HG02610 (cell line): Measurements from ENCODE around the gene PLXNA2.

ENCODE experiments used
- ATAC-seq: cut with Tn5 transposase; IDR thresholded peaks from one replicate; pipeline ENCODE4 v1.9.1; 2021; ENCODE audit warnings: mild to moderate bottlenecking, moderate library complexity; ENCODE audit not compliant: unreplicated experiment

Gene PLXNA2

DNA sequence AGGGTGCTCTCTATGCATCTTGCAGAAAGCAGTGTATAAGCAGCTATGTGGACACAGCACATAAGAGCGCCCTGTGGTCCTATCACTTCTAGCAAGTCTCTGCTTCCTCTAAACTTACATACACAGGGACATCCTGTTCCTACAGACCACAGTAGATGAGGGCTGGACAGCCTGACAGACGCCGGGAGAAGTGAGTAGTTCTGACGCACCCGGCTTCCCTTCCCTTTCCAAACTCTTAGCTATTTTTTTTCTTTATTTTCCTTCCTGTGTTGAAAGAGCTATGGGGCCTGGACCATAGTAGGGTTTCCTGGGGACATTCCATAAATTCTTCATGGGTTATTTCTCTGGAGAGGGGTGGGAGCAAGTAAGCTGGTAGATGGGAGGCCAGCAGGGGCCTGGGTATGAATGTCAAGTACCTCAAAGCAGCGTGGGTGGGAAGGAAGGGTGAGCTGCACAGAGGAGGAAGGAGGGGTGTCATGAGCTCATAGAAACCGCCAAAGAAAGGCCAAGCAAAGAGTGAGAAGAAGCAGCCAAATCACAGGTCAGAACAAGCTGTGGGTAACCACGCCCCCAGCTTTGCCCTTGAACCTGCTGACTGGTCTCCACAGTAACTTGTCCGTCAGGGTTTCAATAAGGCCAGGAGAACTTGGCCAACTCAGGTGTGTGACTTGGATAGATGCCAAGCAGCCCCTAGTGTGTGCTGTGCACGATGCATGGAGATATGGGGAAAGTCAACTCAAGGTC lies 36.6 kb downstream of the PLXNA2 start:
- ATAC-seq = no peak

DNA sequence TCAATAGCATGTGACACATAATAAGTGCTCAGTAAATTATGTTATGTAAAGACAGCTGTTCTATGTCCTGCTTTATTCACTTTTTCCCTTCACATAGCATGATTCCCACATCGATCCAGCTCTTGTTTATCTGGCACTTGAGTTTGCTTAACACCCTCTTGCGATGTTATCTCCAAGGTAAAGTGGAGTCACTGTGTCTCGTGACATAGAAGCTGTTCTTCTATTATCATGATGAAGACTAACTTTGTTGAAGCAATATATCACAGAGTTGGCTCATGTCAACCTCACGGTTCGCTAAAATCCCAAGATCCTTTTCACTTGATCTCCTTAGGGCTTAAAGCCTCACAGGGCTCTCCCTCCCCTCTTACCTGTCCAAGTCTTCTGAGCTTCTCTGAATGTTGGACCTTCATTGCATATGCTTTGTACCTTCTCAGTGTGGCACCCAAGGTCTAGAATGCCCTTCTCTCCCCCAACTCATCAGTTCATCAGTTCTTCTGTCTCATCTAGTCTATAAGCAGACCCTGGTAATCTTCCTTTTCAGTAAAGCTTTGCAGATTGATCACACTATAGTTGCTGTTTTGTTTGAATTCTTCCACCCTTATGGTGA lies 38.0 kb downstream of the PLXNA2 start:
- ATAC-seq = no peak

DNA sequence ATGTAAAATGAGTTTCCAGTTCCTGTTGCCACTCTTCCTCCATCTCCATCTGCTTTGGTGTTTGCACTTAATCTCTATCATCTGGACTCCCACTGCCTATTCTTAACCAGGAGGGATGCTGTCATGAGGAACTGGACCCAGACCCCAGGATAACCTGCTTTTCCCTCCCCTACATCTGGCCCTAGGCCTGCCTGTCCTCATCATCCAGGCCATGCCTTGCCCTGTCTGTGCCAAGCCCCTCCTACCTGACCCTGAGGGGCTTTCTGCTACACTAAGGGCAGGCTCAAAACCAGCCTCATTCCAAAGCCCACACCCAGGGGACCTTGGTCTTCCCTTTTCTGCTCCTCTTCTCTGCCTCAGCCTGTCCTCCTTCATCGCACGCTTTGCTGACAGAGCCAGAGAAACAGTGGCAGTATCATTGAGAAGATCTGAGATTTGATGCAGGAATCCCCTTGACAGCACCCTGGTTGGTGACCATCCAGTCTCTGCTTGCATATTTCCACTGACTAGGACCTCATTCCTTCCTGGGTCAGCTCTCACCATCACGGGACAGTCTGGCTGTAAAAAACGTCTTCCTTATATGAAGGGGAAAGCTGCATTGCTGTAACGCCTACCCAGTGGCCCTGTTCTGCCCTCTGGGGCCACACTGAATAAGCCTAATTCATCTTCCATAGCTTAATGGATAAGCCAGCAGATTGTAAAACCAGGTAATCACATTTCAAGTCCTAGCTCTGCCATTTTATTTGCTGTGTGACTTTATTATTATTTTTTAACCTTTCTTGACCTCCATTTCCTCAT lies 38.8 kb downstream of the PLXNA2 start:
- no peak for ATAC-seq

DNA sequence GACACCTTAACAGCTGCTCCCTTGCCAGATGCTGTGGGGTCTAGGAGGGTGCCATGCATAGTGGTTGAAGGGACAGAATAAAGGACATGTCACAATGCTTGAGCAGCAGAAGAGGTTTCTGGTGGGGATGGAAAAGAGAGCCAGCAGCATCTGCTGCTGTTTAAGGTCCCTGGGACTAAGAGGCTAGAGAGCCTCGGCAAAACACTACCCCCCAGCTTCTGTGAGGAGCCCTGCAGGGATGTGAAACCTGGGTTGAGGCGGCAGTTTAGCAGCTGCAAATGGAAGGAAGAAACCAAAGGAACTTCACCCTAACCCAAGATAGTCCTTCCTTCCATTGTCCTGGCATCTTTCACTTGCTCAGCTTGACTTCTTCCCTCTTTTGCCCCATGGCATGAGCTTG lies 39.4 kb downstream of the PLXNA2 start:
- no peak for ATAC-seq

DNA sequence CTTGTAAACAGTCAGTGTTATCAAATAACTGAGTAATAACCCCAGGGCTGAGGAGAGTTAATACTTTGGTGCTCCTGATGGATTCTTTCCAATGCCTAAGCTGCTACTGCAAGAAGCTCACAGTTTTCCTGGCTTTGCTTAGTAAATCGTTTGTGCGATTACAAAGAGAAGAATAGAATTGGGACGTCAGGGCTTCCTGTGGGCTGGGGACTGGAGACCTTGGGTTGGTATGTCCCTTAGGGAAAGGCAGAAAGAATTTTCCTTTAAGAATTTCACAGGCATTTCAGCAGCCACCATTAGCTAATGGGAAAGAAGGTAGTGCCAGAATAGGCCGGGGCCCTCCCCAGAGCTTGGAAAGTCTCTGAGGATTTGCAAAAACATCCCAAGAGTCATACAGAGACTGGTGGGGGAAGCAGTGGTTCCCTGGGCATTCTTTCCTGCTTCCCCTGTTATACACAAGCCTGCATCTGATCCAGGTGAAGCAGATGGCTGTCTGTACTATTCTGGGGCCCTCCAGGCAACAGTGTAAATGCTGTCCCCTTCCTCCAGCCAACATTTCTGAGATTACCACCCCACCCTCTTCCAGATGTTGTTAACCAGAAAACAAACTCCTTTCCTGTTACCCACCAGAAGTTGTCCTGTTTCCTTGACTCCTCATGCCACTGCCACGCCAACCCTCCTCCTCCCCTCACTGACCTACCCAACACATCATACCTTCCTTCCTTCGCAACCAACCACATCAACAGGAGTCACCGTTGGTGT lies 40.2 kb downstream of the PLXNA2 start:
- ATAC-seq = no peak

DNA sequence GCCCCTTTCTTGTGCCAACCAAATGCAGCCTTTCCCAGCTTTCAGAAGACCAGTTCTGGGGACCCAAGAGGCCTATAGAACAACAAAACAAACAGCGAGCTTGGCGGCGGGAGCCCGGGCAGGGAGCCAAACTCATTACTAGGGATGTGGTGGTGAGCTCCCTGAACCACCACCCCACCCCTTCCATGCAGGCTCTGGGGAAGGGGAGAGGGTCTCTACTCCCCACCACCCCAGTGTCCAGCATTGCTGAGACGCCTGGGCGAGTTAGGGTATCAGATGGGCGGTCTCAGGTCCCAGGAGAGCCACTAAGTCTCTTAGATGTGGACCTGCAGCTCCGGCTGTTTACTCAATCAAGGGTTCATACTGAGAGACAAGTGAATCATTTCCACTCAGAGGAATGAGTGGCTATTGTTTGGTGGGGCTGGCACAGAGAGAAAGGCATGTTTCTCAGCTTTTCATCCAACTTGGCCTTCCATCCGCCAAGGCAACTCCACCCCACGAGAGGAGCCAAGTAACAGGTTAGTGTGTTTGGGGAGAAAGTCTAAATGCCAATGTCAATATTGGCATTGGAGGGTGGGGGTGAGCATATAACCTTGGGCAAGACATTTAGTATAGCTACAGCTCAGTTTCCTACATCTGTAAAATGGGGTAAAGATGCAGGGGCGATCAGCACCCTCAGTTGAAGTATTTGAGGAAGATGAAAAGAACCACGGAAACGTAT lies 40.9 kb downstream of the PLXNA2 start:
- ATAC-seq = no peak

DNA sequence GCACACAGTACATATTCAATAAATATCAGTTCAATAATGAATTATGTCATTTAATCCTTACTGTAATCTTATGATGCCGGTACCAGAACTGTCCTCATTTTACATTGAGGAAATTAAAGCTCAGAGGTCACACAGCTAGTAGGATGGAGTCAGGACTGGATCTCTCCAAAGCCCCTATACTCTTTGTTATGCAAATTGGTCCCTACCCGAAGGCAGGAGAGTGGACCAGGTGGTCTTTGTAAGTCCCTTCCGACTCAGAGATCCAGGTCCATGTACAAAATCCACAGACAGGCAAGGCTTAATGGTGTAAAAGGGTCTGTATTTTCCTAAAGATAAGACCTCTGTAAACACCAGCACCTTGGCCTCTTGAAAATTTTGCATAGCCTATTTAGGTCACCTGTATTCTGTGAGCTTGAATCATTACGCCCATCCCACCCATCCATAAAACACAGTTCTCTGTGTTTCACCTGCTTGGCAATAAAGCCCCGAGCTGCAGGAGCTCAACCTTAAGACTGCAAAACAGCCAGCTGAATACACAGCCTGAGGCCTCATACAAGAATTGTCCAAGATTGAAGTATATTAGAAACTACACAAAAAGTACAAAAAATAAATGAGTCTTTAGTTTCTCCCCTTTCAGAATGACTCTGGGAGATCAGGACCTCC lies 41.7 kb downstream of the PLXNA2 start:
- no peak for ATAC-seq

DNA sequence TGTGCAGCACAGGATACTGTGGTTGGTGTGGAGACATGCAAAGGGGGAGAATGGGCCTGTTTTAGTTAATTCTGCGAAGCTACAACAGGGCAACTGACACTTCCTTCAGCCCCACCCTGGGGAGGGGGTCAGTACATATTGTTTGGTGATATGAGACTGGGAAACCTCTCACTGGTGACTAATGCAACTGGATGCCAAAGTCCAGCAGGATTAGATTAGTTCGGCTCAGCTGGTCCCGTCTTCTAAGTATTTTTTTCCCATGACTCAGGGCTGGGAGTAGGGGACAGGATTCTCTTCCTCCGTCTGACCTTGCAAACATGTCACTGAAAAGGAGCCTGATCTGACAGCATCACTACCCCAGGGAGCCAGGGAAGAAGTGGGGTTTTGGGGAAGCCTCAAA lies 43.0 kb downstream of the PLXNA2 start:
- ATAC-seq = no peak

DNA sequence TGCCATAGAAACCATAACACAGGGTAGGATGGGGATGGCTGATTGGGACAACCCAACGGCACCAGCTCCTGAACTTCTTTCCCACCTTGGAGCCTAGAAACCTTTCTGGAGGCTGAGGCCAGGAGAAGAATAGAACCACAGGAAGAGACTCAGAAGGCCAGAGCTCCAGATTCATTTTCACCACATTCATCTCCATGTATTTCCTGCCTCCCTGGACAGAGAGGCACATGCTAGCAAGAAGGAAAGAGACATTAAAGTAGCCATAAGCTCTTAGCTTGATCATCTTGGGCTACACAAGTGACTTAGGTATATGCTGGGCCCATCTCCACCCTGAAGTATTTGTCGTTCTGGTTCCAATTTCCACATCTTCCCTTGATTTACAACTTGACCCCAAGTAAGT lies 44.1 kb downstream of the PLXNA2 start:
- no peak for ATAC-seq

DNA sequence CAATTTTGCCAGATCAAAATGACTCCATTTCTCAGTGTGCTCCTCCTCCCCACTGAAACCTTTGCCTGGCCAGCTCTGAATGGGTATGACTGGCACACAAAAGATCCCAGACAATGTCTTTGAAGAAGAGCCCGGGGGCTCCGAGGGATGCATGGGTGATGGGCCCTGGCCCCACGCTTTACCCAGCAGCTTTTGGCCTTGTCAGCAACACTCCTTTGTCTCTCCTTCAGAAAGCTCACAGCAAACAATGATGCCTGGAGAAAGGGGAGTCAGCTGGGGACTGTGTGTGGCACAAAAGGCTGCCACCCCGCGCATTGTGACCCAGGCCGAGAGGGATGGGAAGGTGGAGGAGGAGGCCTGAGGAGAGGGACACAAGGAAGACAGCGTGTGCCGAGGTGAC lies 45.9 kb downstream of the PLXNA2 start:
- ATAC-seq = no peak

DNA sequence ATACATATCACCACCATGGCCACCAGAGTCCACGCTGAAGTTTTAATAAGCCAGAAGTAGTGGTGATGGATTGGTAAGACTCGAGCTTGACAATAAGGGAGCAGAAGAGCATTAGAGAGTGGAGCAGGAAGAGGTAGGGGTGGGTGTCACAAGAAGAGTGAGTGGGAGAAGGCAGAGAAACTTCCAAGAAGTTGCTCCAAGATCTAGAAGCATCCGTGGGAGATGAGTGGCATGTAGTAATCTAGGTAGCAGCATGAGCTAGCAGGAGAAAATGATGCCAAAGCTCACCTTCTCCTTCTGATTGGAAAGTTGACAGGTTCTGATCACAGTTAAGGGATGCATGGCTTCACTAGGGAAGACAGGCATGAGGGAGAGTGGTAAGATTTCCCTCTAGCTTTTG lies 49.2 kb downstream of the PLXNA2 start:
- ATAC-seq = no peak

DNA sequence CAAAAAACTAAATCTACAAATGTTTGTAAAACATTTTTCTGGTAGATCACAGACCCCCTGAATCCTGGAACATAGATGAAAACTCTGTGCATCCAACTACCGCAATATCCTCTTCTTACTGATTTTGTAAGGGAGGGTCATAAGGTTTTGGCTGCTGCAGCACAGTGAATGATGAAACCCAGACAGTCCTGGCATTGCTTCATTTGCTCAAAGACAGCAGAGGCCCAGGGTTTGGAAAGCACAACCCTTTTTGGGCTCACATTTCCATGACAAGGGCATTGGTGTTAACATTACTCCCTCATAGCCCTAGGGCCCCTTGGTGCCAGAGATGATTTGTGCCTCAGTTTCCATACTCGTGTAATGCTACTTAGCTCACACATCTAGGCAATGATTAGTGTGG lies 51.2 kb downstream of the PLXNA2 start:
- ATAC-seq = no peak

DNA sequence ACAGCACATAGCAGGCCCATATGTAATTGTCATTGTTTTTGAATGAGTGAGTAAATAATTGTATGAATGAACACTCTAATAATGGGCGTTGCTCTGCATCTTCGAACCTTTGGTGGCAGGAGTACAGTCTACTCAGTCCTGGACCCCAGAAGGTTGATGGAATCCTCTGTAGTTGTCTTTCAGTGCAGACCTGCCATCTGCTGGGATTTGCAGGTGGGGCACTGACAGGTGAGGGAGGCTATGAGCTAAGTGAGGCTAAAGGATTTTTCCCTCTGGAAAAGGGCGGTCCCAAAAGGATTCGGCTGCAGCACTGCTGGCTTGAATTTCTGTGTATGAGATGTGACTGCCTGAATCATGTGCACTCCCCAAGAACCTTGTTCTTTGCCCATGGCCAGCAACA lies 53.4 kb downstream of the PLXNA2 start:
- ATAC-seq = no peak

DNA sequence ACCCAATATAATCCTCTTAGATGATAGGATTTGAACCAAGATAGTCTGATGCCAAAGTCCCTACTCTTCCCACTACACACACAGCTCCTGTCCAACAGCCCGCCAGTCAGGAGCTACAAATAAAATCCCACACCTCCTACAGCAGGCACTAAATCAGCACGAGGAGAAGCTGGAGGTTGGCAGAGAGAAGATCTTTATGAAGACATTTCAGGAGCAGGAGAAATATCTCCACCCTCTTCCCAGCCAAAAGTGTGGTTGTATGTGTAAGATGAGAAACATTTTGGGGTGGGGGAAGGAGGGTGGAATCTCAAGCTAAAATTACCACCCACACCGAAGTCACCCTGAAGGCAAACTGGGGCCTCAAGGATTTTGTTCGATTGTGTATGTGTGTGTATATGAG lies 54.5 kb downstream of the PLXNA2 start:
- no peak for ATAC-seq

DNA sequence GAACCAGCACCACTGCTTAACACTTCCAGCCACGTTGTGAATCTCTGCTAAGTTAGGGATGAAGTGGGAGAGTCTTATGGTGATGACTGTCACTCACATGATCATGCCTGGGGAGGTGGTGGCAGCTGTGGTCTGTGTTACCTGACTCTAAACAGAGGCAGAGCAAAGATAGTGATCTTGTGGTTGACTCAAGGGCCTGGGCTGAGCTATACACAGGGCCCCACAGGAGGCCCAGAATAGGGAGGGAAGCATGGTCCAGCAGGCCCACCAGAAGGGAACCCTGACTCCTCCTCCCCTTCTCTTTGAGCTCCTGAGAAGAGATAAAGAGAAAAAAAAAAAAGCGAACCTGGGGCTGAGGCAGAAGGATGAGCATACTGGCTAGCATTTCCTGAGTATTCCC lies 55.0 kb downstream of the PLXNA2 start:
- peak; percentile 77 for ATAC-seq

DNA sequence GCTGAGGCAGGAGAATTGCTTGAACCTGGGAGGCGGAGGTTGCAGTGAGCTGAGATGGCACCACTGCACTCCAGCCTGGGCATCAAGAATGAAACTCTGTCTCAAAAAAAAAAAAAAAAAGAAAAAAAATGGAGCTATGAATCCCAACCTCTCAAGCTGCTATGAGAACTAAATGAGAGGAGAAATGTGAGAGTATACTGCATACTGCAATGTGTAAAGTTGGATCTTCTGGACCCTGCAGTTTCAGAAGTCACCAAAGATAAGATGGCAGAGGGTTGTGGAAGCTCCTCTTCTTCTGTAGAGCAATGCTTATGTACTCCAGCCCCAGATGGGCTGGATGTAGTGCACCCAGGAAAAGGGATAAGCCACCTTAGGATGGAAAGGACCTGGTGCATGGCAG lies 55.6 kb downstream of the PLXNA2 start:
- no peak for ATAC-seq

DNA sequence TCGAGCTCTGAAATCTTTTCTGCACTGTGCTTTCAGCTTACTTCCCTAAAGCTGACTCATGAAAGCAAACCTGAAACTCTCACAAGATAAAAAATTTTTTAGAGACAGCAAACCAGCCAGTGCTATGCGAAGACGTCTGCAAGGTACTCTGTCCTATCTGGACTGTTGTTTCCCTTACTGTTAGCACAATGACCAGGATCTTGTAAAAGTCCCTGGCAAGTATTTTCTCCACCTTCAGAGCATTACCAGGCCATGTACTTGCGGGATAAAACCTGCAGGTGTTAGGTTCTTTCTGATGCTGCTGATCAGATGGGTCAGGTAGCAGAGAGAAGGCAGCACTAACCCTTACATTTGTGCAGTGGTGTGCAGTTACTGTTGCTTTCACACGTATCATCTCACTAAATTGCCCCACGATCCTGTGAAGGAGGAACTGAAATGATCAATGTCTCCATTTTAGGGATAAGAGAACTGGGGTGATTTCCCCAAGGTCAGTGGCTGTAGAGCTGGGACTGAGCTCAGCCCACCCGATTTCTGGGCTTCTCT lies 56.6 kb downstream of the PLXNA2 start:
- peak; percentile 70 for ATAC-seq

DNA sequence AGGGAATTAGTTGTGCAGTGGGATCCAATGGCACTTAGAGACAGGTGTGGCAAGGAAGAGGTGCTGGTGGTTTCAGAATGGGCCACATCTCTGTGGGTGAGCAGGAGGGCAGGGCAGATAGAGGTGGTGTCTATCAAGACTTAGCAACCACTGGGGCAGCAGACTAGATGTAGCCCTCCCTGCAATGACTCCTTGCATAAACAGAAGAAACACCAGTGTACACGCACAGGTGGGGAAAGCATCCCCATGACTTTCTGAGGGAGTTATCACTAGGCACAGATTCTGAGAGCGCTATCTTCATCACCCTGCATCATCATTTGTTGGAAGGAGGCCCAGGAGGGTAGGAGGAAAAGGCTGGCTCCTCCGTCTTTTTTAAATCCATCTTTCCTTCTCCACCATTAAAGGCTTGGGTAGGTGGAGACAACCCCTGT lies 58.4 kb downstream of the PLXNA2 start:
- ATAC-seq = no peak

DNA sequence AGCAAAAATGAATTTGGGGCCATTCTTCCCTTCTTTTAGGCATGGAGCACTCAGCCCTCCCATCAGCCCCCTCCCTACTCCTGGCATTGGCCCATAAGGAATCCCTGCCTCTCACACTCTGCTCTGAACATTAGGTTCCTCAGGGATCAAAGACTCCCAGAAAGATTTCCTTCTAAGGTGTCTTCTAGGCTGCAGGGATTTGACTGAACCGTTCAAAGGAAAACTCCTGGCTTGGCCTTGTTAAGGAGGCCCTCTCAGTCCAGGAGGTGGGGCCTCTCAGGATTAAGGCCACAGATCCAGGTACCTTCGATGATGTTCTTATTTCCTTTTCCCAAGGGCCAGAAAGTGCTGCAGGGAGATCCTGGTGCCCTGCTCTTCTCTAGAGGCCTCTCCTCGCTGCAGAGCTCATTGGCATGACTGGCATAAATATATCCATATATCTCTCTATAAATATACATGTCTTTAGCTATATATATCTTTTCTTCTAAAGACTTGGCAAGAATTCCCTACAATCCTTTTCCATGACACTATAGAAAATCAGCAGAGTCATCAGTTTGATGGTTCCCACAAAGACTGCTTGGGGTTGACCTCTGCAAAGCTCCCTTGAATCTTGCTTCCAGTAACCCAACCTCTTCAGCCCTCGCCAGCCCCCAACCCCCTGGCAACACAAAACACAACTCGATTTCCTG lies 59.1 kb downstream of the PLXNA2 start:
- ATAC-seq = no peak
